Liver (tissue), 3 donors: ENCODE measurements around the gene TPSG1.

ENCODE experiments used
- CTCF ChIP-seq: fragments of 150-350 bp; IDR thresholded peaks from 2 replicates; pipeline ENCODE4 v1.5.1; 2017; ENCODE audit warnings: improper control_type of control experiment, low read depth, low read length; ENCODE audit not compliant: missing input control
- EGR1 ChIP-seq, 2 donors: IDR thresholded peaks; 2 replicates each; pipeline ENCODE4 v1.6.1; 2016 to 2018; ENCODE audit warnings: antibody characterized with exemption in 2 of 2, low read depth in 2 of 2
- HNF4A ChIP-seq, 2 donors: conservative IDR thresholded peaks; 2 replicates each; pipeline ENCODE4 v1.6.1; 2016; ENCODE audit warnings: antibody characterized with exemption in 2 of 2, mild to moderate bottlenecking in 2 of 2
- RAD21 ChIP-seq, 2 donors: IDR thresholded peaks; 2 replicates each; pipeline ENCODE4 v1.6.1; 2016; ENCODE audit warnings: antibody characterized with exemption in 2 of 2, mild to moderate bottlenecking in 2 of 2
- SP1 ChIP-seq: IDR thresholded peaks from 2 replicates; pipeline ENCODE4 v1.6.1; 2018; ENCODE audit warnings: antibody characterized with exemption, mild to moderate bottlenecking
- YY1 ChIP-seq: IDR thresholded peaks from 2 replicates; pipeline ENCODE4 v1.6.1; 2016; ENCODE audit warnings: antibody characterized with exemption, mild to moderate bottlenecking
- ZBTB33 ChIP-seq: IDR thresholded peaks from 2 replicates; pipeline ENCODE4 v1.6.1; 2016; ENCODE audit warnings: antibody characterized with exemption
- TF ChIP-seq, protein P1 (sequence below): IDR thresholded peaks from 2 replicates; pipeline ENCODE4 v1.6.1; 2016; ENCODE audit warnings: antibody characterized with exemption, mild to moderate bottlenecking
- TF ChIP-seq, protein P2 (sequence below): IDR thresholded peaks from 2 replicates; pipeline ENCODE4 v1.6.1; 2016; ENCODE audit warnings: antibody characterized with exemption
- donor health status: healthy.
- donor health status: healthy.

DNA sequence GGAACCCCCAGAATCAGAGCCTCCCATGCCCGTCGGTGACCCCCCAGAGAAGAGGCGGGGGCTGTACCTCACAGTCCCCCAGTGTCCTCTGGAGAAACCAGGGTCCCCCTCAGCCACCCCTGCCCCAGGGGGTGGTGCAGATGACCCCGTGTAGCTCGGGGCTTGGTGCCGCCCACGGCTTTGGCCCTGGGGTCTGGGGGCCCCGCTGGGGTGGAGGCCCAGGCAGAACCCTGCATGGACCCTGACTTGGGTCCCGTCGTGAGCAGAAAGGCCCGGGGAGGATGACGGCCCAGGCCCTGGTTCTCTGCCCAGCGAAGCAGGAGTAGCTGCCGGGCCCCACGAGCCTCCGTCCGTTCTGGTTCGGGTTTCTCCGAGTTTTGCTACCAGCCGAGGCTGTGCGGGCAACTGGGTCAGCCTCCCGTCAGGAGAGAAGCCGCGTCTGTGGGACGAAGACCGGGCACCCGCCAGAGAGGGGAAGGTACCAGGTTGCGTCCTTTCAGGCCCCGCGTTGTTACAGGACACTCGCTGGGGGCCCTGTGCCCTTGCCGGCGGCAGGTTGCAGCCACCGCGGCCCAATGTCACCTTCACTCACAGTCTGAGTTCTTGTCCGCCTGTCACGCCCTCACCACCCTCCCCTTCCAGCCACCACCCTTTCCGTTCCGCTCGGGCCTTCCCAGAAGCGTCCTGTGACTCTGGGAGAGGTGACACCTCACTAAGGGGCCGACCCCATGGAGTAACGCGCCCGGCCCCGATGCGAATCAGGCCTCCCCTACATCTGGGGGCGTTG, 4.0 kb downstream of the TPSG1 start:
- TF ChIP-seq CTCF (no peak), EGR1 (IDR thresholded peaks at IDR 0.05; ENCODE audit: low read depth in 2 of 2) (no peak), HNF4A (conservative IDR thresholded peaks at IDR 0.05) (no peak), YY1 (no peak), RAD21 (IDR thresholded peaks at IDR 0.05) (no peak), SP1 (no peak), ZBTB33 (no peak)
- TF ChIP-seq, protein P1, sequence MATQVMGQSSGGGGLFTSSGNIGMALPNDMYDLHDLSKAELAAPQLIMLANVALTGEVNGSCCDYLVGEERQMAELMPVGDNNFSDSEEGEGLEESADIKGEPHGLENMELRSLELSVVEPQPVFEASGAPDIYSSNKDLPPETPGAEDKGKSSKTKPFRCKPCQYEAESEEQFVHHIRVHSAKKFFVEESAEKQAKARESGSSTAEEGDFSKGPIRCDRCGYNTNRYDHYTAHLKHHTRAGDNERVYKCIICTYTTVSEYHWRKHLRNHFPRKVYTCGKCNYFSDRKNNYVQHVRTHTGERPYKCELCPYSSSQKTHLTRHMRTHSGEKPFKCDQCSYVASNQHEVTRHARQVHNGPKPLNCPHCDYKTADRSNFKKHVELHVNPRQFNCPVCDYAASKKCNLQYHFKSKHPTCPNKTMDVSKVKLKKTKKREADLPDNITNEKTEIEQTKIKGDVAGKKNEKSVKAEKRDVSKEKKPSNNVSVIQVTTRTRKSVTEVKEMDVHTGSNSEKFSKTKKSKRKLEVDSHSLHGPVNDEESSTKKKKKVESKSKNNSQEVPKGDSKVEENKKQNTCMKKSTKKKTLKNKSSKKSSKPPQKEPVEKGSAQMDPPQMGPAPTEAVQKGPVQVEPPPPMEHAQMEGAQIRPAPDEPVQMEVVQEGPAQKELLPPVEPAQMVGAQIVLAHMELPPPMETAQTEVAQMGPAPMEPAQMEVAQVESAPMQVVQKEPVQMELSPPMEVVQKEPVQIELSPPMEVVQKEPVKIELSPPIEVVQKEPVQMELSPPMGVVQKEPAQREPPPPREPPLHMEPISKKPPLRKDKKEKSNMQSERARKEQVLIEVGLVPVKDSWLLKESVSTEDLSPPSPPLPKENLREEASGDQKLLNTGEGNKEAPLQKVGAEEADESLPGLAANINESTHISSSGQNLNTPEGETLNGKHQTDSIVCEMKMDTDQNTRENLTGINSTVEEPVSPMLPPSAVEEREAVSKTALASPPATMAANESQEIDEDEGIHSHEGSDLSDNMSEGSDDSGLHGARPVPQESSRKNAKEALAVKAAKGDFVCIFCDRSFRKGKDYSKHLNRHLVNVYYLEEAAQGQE = no peak
- TF ChIP-seq, protein P2, sequence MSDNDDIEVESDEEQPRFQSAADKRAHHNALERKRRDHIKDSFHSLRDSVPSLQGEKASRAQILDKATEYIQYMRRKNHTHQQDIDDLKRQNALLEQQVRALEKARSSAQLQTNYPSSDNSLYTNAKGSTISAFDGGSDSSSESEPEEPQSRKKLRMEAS = no peak
